LNCAP (cell line): Measurements from ENCODE around the gene FANCC.

ENCODE experiments used
- CTCF ChIP-seq: fragments of 450-650 bp; IDR thresholded peaks from 2 replicates; pipeline ENCODE4 v1.5.1; 2017; ENCODE audit warnings: mild to moderate bottlenecking

FANCC gene

GRCh38 chr9:95096381-95096780 lies 221.1 kb downstream of the FANCC start:
- no peak for TF ChIP-seq CTCF

- TF ChIP-seq CTCF: no peak
Measured at GRCh38 chr9:95095641-95096355, 221.7 kb downstream of the FANCC start.

- no peak for TF ChIP-seq CTCF
Measured at GRCh38 chr9:95094002-95094401, 223.5 kb downstream of the FANCC start.

- TF ChIP-seq CTCF: no peak
Measured at GRCh38 chr9:95093586-95093985, 223.9 kb downstream of the FANCC start.

GRCh38 chr9:95092262-95093072 lies 225.0 kb downstream of the FANCC start:
- TF ChIP-seq CTCF: no peak

- no peak for TF ChIP-seq CTCF
Measured at GRCh38 chr9:95091601-95092261, 225.8 kb downstream of the FANCC start.

- TF ChIP-seq CTCF: no peak
Measured at GRCh38 chr9:95090871-95091577, 226.5 kb downstream of the FANCC start.
